ENCODE results near the gene NOS1.

- no peak for TF ChIP-seq EZH2 (IDR thresholded peaks at IDR 0.05; ENCODE audit: low read depth, low read length, severe bottlenecking)
- no peak for TF ChIP-seq CTCF (IDR thresholded peaks at IDR 0.05; ENCODE audit: control extremely low read depth in 1 of 3, insufficient read depth in 1 of 3, low read depth in 1 of 3, low read length in 3 of 3)
- TF ChIP-seq NRF1 (IDR thresholded peaks at IDR 0.05; ENCODE audit: low read depth, low read length) = no peak
- no peak for TF ChIP-seq SP1 (IDR thresholded peaks at IDR 0.05; ENCODE audit: low read depth, low read length)
- no peak for TF ChIP-seq EP300 (IDR thresholded peaks at IDR 0.05; ENCODE audit: borderline replicate concordance in 1 of 2, low read depth in 2 of 2, low read length in 2 of 2)
- no peak for TF ChIP-seq MAX (IDR thresholded peaks at IDR 0.05)
- TF ChIP-seq YY1 (IDR thresholded peaks at IDR 0.05; ENCODE audit: low read depth, low read length) = no peak
- no peak for TF ChIP-seq BRCA1 (IDR thresholded peaks at IDR 0.05; ENCODE audit: low read depth, low read length)
Measured at GRCh38 chr12:117169548-117169947, 191.9 kb downstream of the NOS1 start.

All from H1 (cell line).